ENCODE measurements around the gene RAPSN.

Gene RAPSN

DNA sequence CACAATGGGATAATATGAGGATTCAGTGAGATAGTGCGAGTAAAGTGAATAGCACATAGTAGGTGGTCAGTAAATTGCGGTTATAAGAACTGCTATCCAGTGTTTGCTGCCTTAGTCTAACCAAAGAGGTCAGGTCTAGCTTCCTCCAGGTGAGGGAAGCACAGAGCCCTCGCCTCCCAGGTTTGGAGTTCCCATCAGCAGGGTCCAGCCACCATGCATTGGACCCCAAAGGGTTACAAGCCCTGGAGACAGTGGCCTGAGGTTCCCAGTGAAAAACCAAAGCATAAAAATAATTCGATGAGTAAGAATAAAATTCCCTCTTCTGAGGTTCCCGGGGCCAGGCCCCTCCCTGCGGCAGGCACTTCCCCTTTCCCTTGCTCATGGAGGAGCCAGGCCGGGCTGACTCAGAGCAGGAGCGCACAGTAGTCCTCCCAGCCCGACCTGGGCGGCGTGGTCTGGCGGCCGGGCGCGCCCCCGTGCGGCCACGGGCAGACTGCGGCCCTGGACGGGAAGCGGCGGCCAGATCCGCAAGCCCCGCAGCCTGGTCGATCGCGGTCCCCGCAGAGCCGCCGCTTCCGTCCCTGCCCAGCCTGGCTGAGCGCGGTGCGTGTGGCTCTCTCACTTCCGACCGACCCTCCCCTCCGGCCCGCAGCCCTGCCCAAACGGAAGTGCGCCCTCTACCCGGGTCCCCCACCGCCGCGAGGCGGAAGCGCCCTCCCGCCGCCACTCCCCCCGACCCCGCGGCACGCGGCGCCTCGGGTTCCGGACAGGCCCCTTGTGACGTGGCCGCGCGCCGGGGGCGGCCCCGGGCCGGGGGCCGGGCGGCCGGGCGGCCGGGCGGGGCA lies 41.0 kb downstream of the RAPSN start, which contains the start of gene SLC39A13 (continued):
- TF ChIP-seq, protein P1, sequence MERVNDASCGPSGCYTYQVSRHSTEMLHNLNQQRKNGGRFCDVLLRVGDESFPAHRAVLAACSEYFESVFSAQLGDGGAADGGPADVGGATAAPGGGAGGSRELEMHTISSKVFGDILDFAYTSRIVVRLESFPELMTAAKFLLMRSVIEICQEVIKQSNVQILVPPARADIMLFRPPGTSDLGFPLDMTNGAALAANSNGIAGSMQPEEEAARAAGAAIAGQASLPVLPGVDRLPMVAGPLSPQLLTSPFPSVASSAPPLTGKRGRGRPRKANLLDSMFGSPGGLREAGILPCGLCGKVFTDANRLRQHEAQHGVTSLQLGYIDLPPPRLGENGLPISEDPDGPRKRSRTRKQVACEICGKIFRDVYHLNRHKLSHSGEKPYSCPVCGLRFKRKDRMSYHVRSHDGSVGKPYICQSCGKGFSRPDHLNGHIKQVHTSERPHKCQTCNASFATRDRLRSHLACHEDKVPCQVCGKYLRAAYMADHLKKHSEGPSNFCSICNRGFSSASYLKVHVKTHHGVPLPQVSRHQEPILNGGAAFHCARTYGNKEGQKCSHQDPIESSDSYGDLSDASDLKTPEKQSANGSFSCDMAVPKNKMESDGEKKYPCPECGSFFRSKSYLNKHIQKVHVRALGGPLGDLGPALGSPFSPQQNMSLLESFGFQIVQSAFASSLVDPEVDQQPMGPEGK (tag by site-specific recombination; IDR thresholded peaks at IDR 0.05), result peak; percentile 74
- TF ChIP-seq ZNF18 (tag by site-specific recombination; IDR thresholded peaks at IDR 0.05) (no peak), REST (tag by site-specific recombination; IDR thresholded peaks at IDR 0.05) (no peak; the same call in 1 of the 2 replicates), ZNF391 (tag by site-specific recombination; IDR thresholded peaks at IDR 0.05; ENCODE audit: borderline replicate concordance, low read depth) (no peak; the same call in 1 of the 2 replicates), ZXDB (tag by site-specific recombination; IDR thresholded peaks at IDR 0.05) (peak; percentile 81), ZNF830 (tag by site-specific recombination; IDR thresholded peaks at IDR 0.05; ENCODE audit: low read depth) (no peak), ZNF335 (tag by site-specific recombination; conservative IDR thresholded peaks at IDR 0.05) (no peak; the same call in 1 of the 2 replicates), PRDM1 (tag by site-specific recombination; IDR thresholded peaks at IDR 0.05) (0 out of 2 replicates have a peak, but pooled peaks have one; percentile 18), ZNF121 (tag by site-specific recombination; IDR thresholded peaks at IDR 0.05) (no peak), ZSCAN4 (tag by site-specific recombination; IDR thresholded peaks at IDR 0.05) (no peak), ZNF560 (tag by site-specific recombination; IDR thresholded peaks at IDR 0.05; ENCODE audit: borderline replicate concordance) (no peak), ZNF529 (tag by site-specific recombination; IDR thresholded peaks at IDR 0.05; ENCODE audit: insufficient replicate concordance) (no peak), ZNF37A (tag by site-specific recombination; IDR thresholded peaks at IDR 0.05) (no peak), ZFHX2 (tag by site-specific recombination; conservative IDR thresholded peaks at IDR 0.05) (peak; percentile 31; the same call in 1 of the 2 replicates), HOXD13 (CRISPR knock-in tag; IDR thresholded peaks at IDR 0.05; ENCODE audit: borderline replicate concordance) (no peak), AEBP2 (tag by site-specific recombination; IDR thresholded peaks at IDR 0.05; ENCODE audit: borderline replicate concordance) (no peak), ZNF138 (tag by site-specific recombination; IDR thresholded peaks at IDR 0.05; ENCODE audit: borderline replicate concordance) (no peak), HIC1 (tag by site-specific recombination; IDR thresholded peaks at IDR 0.05) (no peak), INSM2 (tag by site-specific recombination; IDR thresholded peaks at IDR 0.05) (0 out of 2 replicates have a peak, but pooled peaks have one; percentile 33)
